Esophagus muscularis mucosa (tissue), 4 donors: ENCODE measurements around the gene ADAMTS2.

Experiments
- CTCF ChIP-seq, 3 experiments: fragments of 200-600 bp in 2 of 3; fragments of 450-650 bp in 1 of 3; sonication (generic) in 2 of 3; IDR thresholded peaks; one replicate each; pipeline ENCODE4 v1.5.1; 2017 to 2019; ENCODE audit warnings: antibody characterized with exemption in 3 of 3, mild to moderate bottlenecking in 2 of 3, moderate library complexity in 1 of 3
- EP300 ChIP-seq: sonication (generic); formaldehyde crosslinking; IDR thresholded peaks from one replicate; pipeline ENCODE4 v1.6.1; 2017; ENCODE audit warnings: antibody characterized with exemption
- POLR2AphosphoS5 ChIP-seq, 2 donors: sonication (generic); formaldehyde crosslinking; IDR thresholded peaks; one replicate each; pipeline ENCODE4 v1.6.1; 2017; ENCODE audit warnings: antibody characterized with exemption in 2 of 2

DNA sequence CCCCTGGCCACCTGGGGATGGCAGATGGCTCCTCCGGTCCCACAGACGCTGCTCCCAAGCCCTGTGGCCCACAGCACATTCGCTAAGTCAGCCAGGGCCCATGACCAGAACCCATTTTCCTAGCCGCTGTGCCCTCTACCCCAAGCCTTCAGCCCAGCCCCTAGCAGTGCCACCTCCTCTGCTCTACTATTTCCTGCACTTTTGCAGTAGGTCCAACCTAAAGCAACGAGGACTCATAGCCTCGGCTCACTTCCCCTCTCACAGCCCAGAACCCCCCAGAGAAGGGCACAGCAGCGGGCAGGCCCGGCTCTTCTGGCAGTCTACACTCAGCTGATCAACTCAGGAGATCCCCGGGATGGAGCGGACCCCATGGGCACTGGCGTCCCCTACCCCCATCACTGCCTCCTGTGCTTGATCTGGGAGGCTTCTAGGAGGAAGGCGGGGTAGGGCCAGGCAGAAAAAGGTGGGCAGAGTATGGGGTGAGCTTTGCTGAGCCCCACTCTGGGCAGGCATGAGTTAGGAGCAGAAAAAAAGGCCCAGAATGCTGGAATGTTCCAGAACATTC lies 173.9 kb downstream of the ADAMTS2 start:
- no peak for TF ChIP-seq EP300
- TF ChIP-seq POLR2AphosphoS5 (IDR thresholded peaks at IDR 0.05), result no peak
- no peak for TF ChIP-seq CTCF (IDR thresholded peaks at IDR 0.05)
